Thymus (tissue), 11 donors: ENCODE results near the gene CGREF1. TPM values are rescaled to one million over a fixed set of nuclear protein-coding genes. Genes with fewer than 3 reads are reported as not detected.
"Not testable (repeated sequence)": the region's sequence is repeated elsewhere in the genome, so short reads cannot be mapped to it uniquely, and the experiment has no call there.

Source experiments
- DNase-seq, 9 donors: peaks; one replicate each; pipeline ENCODE4 v3.0.0-alpha.2; 2013; ENCODE audit warnings: low spot score in 9 of 9, low read depth in 6 of 9, missing footprints in 1 of 9
- H3K27ac ChIP-seq, 2 donors: one replicate each; pipeline ENCODE4 v1.5.1; 2013; ENCODE audit warnings: control low read depth in 1 of 2, low read depth in 1 of 2, low read length in 1 of 2, mild to moderate bottlenecking in 1 of 2, moderate library complexity in 1 of 2
- H3K27me3 ChIP-seq, 2 donors: one replicate each; pipeline ENCODE4 v1.5.1; 2013; ENCODE audit warnings: low read length in 1 of 2; ENCODE audit not compliant: control insufficient read depth in 2 of 2, insufficient read depth in 1 of 2
- H3K36me3 ChIP-seq, 2 donors: one replicate each; pipeline ENCODE4 v1.5.1; 2013; ENCODE audit warnings: low read length in 1 of 2, mild to moderate bottlenecking in 1 of 2, moderate library complexity in 1 of 2; ENCODE audit not compliant: control insufficient read depth in 2 of 2, insufficient read depth in 2 of 2
- H3K4me1 ChIP-seq, 2 donors: one replicate each; pipeline ENCODE4 v1.5.1; 2013; ENCODE audit warnings: low read length in 2 of 2; ENCODE audit not compliant: control insufficient read depth in 2 of 2, insufficient read depth in 2 of 2
- H3K4me3 ChIP-seq, 2 donors: one replicate each; pipeline ENCODE4 v1.5.1; 2013; ENCODE audit warnings: low read length in 2 of 2, control low read depth in 1 of 2, mild to moderate bottlenecking in 1 of 2
- H3K9me3 ChIP-seq, 2 donors: one replicate each; pipeline ENCODE4 v1.5.1; 2013; ENCODE audit warnings: low read length in 1 of 2, mild to moderate bottlenecking in 1 of 2; ENCODE audit not compliant: control insufficient read depth in 2 of 2, insufficient read depth in 1 of 2
- WGBS: extraction: QIAGEN DNeasy Blood & Tissue Kit; methylation state at CpG from one replicate; pipeline ENCODE4 v1.1.7; 2013; 5-methylcytosine and 5-hydroxymethylcytosine counted together
- polyA plus RNA-seq: library from polyadenylated mRNA; stranded (reverse); fragments of 200-250 nt; gene quantifications from one replicate; pipeline ENCODE4 v1.2.3, GENCODE V29; 2013
- total RNA-seq: library from RNA; stranded (reverse); fragments of 120-200 nt; gene quantifications from one replicate; pipeline ENCODE4 v1.2.4, GENCODE V29; 2013
- donor health status: healthy.

Gene CGREF1
- total and polyA plus RNA-seq, 2 donors, result 0.43 to 0.57 TPM

- 97% methylated on average over 7 of the region's 7 CpGs for WGBS
- peaks cover 17 to 66% of the 10 kb centered on the region in 2 donors for H3K4me1 ChIP-seq
- H3K4me3 ChIP-seq, result no peak overlapping the region
- H3K9me3 ChIP-seq, result no peaks in the 10 kb centered on the region
- no peak for DNase-seq
- no peak overlapping the region for H3K27ac ChIP-seq
- no peaks in the 10 kb centered on the region for H3K36me3 ChIP-seq
- H3K27me3 ChIP-seq, result peaks cover 0 to 19% of the 10 kb centered on the region in 2 donors
These were observed 38.8 kb downstream of the CGREF1 start for GRCh38 chr2:27080140-27080469.

DNA sequence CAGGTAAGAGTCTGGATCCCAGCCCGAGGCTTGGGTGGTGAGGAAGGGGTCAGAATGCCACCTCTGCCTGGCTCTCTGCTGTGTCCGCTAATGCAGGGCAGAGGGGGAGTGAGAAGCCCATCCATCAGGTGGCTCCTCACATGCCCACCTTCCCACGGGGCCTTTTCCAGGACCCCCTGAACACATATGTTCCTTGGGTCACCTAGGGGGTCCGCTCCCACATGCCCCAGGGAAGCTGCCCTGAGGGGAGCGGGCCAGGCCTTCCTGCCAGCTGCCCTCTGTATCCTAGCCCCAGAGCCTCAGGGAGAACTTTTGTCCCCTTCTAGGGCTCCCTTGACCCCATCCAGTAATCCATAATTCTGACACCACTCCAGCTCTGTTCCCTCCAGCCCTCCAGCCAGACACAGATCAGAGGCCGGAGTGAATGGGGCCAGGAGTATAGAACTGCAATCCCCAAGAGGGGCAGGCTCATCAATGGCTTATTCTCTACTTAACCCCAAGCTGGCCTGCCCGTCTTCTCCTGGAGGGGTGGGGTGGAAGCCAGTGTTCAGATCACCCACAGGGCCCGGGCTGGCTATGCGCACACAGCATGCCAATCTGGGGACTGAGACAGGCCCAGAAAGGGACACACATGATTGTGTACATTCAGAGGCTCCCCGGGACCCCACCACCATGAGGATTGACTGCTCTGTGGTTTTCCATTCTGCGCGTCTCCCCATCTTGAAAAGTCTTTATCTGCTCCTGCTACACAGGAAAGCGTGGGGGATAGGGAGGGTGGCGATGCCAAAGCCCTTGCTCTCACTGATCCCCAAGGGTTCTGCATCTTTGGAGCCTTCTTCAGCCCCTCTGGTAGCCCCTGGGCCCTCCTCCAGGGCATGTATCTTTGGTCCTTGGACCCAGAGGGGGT is 39.4 kb downstream of the CGREF1 start:
- H3K9me3 ChIP-seq, result no peaks in the 10 kb centered on the region
- WGBS, result 73% methylated on average over 14 of the region's 14 CpGs
- H3K4me3 ChIP-seq, result peak overlapping the region in 1 of 2 donors; percentile 19
- H3K27ac ChIP-seq, result no peak overlapping the region
- peaks cover 0 to 13% of the 10 kb centered on the region in 2 donors for H3K27me3 ChIP-seq
- no peak for DNase-seq
- H3K4me1 ChIP-seq, result peaks cover 20 to 71% of the 10 kb centered on the region in 2 donors
- no peaks in the 10 kb centered on the region for H3K36me3 ChIP-seq

- Histone ChIP-seq H3K27me3 (peaks cover 0 to 10% of the 10 kb centered on the region in 2 donors), H3K27ac (peak within 1 kb of the TSS in 1 of 2 donors; percentile 36), H3K36me3 (no peaks in the 10 kb centered on the region), H3K9me3 (no peaks in the 10 kb centered on the region), H3K4me3 (peak within 1 kb of the TSS in 1 of 2 donors; percentile 19), H3K4me1 (peaks cover 20 to 79% of the 10 kb centered on the region in 2 donors)
- no peak for DNase-seq
- WGBS, result 65% methylated on average over 41 of the region's 41 CpGs
These were observed 40.4 kb downstream of the CGREF1 start, which contains the start of gene EMILIN1 for GRCh38 chr2:27078267-27079194. EMILIN1 (plus strand) TSS chr2:27078615; CDS start chr2:27079066, 451 bp downstream.

GRCh38 chr2:27077231-27077630 is 41.7 kb downstream of the CGREF1 start:
- Histone ChIP-seq H3K9me3 (no peaks in the 10 kb centered on the region), H3K27ac (no peak overlapping the region), H3K27me3 (peaks cover 0 to 10% of the 10 kb centered on the region in 2 donors), H3K4me3 (no peak overlapping the region), H3K4me1 (peaks cover 20 to 87% of the 10 kb centered on the region in 2 donors), H3K36me3 (no peaks in the 10 kb centered on the region)
- 67% methylated on average over 7 of the region's 7 CpGs for WGBS
- peak in 1 of 9 donors; percentile 39 for DNase-seq

GRCh38 chr2:27076323-27076722 is 42.6 kb downstream of the CGREF1 start:
- Histone ChIP-seq H3K27ac (no peak overlapping the region), H3K27me3 (peaks cover 0 to 10% of the 10 kb centered on the region in 2 donors), H3K36me3 (no peaks in the 10 kb centered on the region), H3K4me1 (peaks cover 11 to 83% of the 10 kb centered on the region in 2 donors), H3K4me3 (no peak overlapping the region), H3K9me3 (no peaks in the 10 kb centered on the region)
- 98% methylated on average over 4 of the region's 4 CpGs for WGBS
- DNase-seq, result no peak

GRCh38 chr2:27075566-27075871 is 43.4 kb downstream of the CGREF1 start:
- H3K4me3 ChIP-seq, H3K27me3 ChIP-seq, DNase-seq, H3K36me3 ChIP-seq, H3K9me3 ChIP-seq: not testable (repeated sequence)
- peak overlapping the region; percentile 61 to 82 for H3K27ac ChIP-seq
- H3K4me1 ChIP-seq, result peaks cover 14 to 81% of the 10 kb centered on the region in 2 donors
- 59% methylated on average over 6 of the region's 6 CpGs for WGBS

DNA sequence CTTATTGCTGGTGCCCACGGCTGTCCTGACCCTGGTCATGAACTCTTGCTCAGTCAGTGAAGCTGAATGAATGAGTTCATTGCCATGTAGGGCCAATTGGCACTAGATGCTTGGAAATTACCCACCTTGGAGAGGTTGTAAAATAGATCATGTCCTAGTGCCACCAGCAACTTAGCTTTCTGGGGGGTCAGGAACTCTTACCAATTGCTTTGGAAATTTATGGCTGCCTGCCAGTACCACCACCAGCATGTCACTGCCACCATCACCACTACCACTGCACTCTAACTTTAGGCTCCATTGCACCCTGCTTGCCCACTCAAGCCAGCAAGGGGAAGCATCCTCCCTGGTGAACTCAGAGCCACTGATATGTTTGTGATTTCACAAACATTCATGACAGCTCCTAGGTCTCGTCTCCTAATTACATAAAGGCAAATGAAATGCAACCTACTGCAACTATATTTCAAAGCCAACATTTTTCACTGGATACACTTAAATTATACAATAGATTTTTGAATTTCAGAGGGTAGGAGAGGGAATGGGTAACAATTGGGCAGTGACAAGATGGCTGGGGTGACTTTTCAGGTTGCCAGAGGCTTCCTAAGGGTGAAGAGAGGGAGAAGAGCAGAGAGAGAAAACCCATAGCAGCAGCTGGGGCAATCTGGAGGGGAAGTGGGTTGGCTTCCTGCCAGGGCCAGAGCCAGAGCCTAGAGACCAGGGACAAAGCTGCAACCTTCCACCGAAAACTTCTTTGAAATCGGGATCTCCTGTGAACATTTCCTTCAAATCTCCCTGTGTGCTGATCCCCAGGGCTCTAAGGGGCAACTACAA is 44.0 kb downstream of the CGREF1 start:
- Histone ChIP-seq H3K27ac (peak overlapping the region; percentile 61 to 82), H3K27me3 (peaks cover 0 to 10% of the 10 kb centered on the region in 2 donors), H3K4me1 (peaks cover 20 to 81% of the 10 kb centered on the region in 2 donors), H3K36me3 (peaks cover 0 to 2% of the 10 kb centered on the region in 2 donors), H3K4me3 (no peak overlapping the region), H3K9me3 (no peaks in the 10 kb centered on the region)
- 41% methylated on average over 4 of the region's 4 CpGs for WGBS
- peak in 4 of 9 donors; percentile 30 to 82 (median 60) for DNase-seq

DNA sequence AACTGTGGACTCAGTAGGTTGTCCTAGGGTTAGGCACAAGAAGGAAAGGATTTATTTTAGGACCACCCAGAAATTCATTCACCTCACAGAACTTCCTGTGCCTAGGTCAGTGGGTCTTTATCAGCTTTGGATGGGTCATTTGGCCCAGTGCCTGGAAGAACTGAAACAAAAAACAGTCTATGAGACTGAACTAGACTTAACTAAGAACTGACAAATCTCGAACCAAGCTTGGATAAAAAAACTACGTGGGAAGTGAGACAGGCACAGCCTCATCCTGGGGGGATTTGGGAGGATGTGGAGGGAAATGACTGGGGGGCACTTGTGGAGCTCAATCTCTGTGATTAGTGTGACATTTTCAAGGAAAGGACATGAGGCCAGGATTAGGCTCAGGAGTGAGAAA is 45.1 kb downstream of the CGREF1 start:
- WGBS, result 85% methylated on average over 2 of the region's 2 CpGs
- no peak overlapping the region for H3K4me3 ChIP-seq
- peaks cover 8 to 13% of the 10 kb centered on the region in 2 donors for H3K36me3 ChIP-seq
- H3K4me1 ChIP-seq, result peaks cover 22 to 73% of the 10 kb centered on the region in 2 donors
- peak overlapping the region; percentile 10 to 15 for H3K27ac ChIP-seq
- H3K9me3 ChIP-seq, result no peaks in the 10 kb centered on the region
- no peak for DNase-seq
- peaks cover 0 to 4% of the 10 kb centered on the region in 2 donors for H3K27me3 ChIP-seq
